ENCODE results near the gene NTMT1. TPM values are rescaled to one million over a fixed set of nuclear protein-coding genes. Genes with fewer than 3 reads are reported as not detected.

NTMT1 gene
- total and polyA plus RNA-seq, 9 of the 15 experiments (the other 6 are each of a cell fraction or from before 2014, with no cell fraction given) = 42.1 to 116 (median 74.7) TPM

DNA sequence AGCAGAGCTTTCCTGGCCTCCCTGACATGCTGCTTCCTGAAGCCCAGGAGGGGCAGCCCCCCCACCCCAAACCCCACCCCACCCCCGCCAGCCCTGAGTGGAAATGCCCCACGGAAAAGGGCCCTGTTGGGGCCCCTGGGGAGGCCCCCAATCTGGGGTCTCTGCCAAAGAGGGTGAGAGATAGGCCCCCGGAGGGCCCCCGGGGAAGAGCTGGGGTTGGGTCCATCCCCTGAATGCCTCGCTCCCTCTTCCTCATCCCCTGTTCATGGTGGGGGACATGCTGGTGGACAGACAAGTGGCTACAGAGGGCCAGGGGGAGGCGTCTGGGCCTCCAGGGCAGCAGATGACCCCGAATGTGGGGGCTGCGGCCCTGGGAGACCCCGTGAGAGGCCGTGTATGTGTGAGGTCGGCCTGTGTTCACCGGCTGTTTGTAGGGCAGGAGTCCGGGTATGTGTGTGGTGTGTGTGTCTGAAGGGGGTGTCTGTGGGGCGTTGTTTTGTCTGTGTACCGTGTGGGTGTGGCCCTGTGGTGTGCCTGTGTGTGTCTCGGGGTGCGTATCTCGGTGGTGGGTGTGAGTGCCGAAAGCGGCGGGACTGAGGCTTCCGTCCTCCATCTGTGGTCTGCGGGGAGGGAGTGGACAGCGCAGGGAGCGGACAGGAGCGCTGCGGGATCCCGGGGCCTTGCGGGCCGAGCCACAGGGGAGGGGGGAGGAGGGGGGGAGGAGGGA is 16.3 kb upstream of the NTMT1 start (continued):
- TF ChIP-seq, protein P1, sequence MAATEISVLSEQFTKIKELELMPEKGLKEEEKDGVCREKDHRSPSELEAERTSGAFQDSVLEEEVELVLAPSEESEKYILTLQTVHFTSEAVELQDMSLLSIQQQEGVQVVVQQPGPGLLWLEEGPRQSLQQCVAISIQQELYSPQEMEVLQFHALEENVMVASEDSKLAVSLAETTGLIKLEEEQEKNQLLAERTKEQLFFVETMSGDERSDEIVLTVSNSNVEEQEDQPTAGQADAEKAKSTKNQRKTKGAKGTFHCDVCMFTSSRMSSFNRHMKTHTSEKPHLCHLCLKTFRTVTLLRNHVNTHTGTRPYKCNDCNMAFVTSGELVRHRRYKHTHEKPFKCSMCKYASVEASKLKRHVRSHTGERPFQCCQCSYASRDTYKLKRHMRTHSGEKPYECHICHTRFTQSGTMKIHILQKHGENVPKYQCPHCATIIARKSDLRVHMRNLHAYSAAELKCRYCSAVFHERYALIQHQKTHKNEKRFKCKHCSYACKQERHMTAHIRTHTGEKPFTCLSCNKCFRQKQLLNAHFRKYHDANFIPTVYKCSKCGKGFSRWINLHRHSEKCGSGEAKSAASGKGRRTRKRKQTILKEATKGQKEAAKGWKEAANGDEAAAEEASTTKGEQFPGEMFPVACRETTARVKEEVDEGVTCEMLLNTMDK (IDR thresholded peaks at IDR 0.05; ENCODE audit: borderline replicate concordance, insufficient read depth, low read depth, low read length, poor library complexity, severe bottlenecking) = no peak
- TF ChIP-seq, protein P2, sequence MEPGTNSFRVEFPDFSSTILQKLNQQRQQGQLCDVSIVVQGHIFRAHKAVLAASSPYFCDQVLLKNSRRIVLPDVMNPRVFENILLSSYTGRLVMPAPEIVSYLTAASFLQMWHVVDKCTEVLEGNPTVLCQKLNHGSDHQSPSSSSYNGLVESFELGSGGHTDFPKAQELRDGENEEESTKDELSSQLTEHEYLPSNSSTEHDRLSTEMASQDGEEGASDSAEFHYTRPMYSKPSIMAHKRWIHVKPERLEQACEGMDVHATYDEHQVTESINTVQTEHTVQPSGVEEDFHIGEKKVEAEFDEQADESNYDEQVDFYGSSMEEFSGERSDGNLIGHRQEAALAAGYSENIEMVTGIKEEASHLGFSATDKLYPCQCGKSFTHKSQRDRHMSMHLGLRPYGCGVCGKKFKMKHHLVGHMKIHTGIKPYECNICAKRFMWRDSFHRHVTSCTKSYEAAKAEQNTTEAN (CRISPR knock-in tag; IDR thresholded peaks at IDR 0.05) = no peak
- TF ChIP-seq VEZF1 (CRISPR knock-in tag; IDR thresholded peaks at IDR 0.05) (no peak), TEAD1 (CRISPR knock-in tag; IDR thresholded peaks at IDR 0.05) (no peak), FOSL1 (tag; conservative IDR thresholded peaks at IDR 0.05) (no peak), CHD4 (IDR thresholded peaks at IDR 0.05; ENCODE audit: insufficient read depth, insufficient replicate concordance, low read depth, low read length, poor library complexity, severe bottlenecking) (no peak), HMGN3 (IDR thresholded peaks at IDR 0.05; ENCODE audit: borderline replicate concordance, extremely low read depth, insufficient read length, low read depth, low read length) (no peak), RFX7 (CRISPR knock-in tag; IDR thresholded peaks at IDR 0.05) (no peak), FOXK1 (CRISPR knock-in tag; IDR thresholded peaks at IDR 0.05; ENCODE audit: borderline replicate concordance) (no peak), SMAD2 (IDR thresholded peaks at IDR 0.05; ENCODE audit: low read depth, low read length) (no peak), NFYB (IDR thresholded peaks at IDR 0.05; ENCODE audit: extremely low read depth, insufficient read length) (no peak), HINFP (tag; conservative IDR thresholded peaks at IDR 0.05; ENCODE audit: low read depth) (no peak), SMAD4 (CRISPR knock-in tag; conservative IDR thresholded peaks at IDR 0.05) (peak; percentile 90), ARID2 (IDR thresholded peaks at IDR 0.05) (no peak)
- TF ChIP-seq, protein P3, sequence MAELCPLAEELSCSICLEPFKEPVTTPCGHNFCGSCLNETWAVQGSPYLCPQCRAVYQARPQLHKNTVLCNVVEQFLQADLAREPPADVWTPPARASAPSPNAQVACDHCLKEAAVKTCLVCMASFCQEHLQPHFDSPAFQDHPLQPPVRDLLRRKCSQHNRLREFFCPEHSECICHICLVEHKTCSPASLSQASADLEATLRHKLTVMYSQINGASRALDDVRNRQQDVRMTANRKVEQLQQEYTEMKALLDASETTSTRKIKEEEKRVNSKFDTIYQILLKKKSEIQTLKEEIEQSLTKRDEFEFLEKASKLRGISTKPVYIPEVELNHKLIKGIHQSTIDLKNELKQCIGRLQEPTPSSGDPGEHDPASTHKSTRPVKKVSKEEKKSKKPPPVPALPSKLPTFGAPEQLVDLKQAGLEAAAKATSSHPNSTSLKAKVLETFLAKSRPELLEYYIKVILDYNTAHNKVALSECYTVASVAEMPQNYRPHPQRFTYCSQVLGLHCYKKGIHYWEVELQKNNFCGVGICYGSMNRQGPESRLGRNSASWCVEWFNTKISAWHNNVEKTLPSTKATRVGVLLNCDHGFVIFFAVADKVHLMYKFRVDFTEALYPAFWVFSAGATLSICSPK (IDR thresholded peaks at IDR 0.05; ENCODE audit: borderline replicate concordance) = no peak
- TF ChIP-seq, protein P4, sequence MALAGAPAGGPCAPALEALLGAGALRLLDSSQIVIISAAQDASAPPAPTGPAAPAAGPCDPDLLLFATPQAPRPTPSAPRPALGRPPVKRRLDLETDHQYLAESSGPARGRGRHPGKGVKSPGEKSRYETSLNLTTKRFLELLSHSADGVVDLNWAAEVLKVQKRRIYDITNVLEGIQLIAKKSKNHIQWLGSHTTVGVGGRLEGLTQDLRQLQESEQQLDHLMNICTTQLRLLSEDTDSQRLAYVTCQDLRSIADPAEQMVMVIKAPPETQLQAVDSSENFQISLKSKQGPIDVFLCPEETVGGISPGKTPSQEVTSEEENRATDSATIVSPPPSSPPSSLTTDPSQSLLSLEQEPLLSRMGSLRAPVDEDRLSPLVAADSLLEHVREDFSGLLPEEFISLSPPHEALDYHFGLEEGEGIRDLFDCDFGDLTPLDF (CRISPR knock-in tag; IDR thresholded peaks at IDR 0.05) = no peak

Measured in K562 (cell line).